Lower leg skin (tissue), 4 donors: ENCODE measurements around the gene TYSND1. TPM values are rescaled to one million over a fixed set of nuclear protein-coding genes. Genes with fewer than 3 reads are reported as not detected.

Source experiments
- DNase-seq, 2 donors: peaks; one replicate each; pipeline ENCODE4 v3.0.0-alpha.2; 2019; ENCODE audit warnings: low spot score in 2 of 2
- H3K4me3 ChIP-seq: fragments of 200-600 bp; sonication (generic); 2 replicates; pipeline ENCODE4 v1.5.1; 2017; ENCODE audit warnings: mild to moderate bottlenecking, low read depth; ENCODE audit not compliant: poor library complexity, severe bottlenecking
- CTCF ChIP-seq, 3 donors: fragments of 450-650 bp; IDR thresholded peaks; one replicate each; pipeline ENCODE4 v1.5.1; 2016; ENCODE audit warnings: antibody characterized with exemption in 3 of 3, mild to moderate bottlenecking in 3 of 3, moderate library complexity in 2 of 3
- POLR2A ChIP-seq, 2 donors: fragments of 450-650 bp; IDR thresholded peaks; one replicate each; pipeline ENCODE4 v1.6.1; 2016 to 2017; ENCODE audit warnings: antibody characterized with exemption in 2 of 2, mild to moderate bottlenecking in 1 of 2, moderate library complexity in 1 of 2
- WGBS, 2 donors: methylation state at CpG; one replicate each; pipeline ENCODE4 v1.1.5; 2018; 5-methylcytosine and 5-hydroxymethylcytosine counted together
- intact Hi-C: fragments of 100-400 bp; cut with DNase I; formaldehyde crosslinking; loops from one replicate; pipeline ENCODE4 v1.15.0; 2023; ENCODE audit warnings: low total_unique reads
- total RNA-seq, 4 donors: library from RNA; depleted of rRNA; stranded (reverse); fragments of >200 nt; gene quantifications; one replicate each; pipeline ENCODE4 v1.1.0, GENCODE V29; 2016

TYSND1 gene
- total RNA-seq, 4 donors from 2014 or later: 39.8 to 47.4 (median 45.4) TPM

GRCh38 chr10:70117646-70118045, 28.9 kb downstream of the TYSND1 start:
- 84 to 86% methylated on average over 7 to 10 of the region's 10 CpGs for WGBS, 2 donors
- intact Hi-C loops: no loop called here
- no peak overlapping the region for H3K4me3 ChIP-seq
- TF ChIP-seq POLR2A (IDR thresholded peaks at IDR 0.05): no peak
- TF ChIP-seq CTCF (IDR thresholded peaks at IDR 0.05): no peak
- no peak for DNase-seq

- WGBS, 2 donors: 49 to 50% methylated on average over 12 of the region's 12 CpGs
- TF ChIP-seq POLR2A (IDR thresholded peaks at IDR 0.05) (no peak), CTCF (IDR thresholded peaks at IDR 0.05) (peak in 1 of 3 donors; percentile 46)
- intact Hi-C loops: no loop called here
- DNase-seq: no peak
- no peak overlapping the region for H3K4me3 ChIP-seq
These were observed 30.4 kb downstream of the TYSND1 start for GRCh38 chr10:70115948-70116682.

GRCh38 chr10:70114902-70115301, 31.6 kb downstream of the TYSND1 start:
- no peak overlapping the region for H3K4me3 ChIP-seq
- no peak for TF ChIP-seq CTCF (IDR thresholded peaks at IDR 0.05)
- WGBS, 2 donors: 86 to 98% methylated on average over 13 to 15 of the region's 15 CpGs
- no peak for DNase-seq
- intact Hi-C loops: no loop called here

GRCh38 chr10:70112071-70112470, 34.4 kb downstream of the TYSND1 start:
- 94% methylated on average over 8 of the region's 8 CpGs for WGBS, 2 donors
- no peak for DNase-seq
- intact Hi-C loops: no loop called here
- H3K4me3 ChIP-seq: no peak overlapping the region
- no peak for TF ChIP-seq POLR2A (IDR thresholded peaks at IDR 0.05)
- no peak for TF ChIP-seq CTCF (IDR thresholded peaks at IDR 0.05)

- H3K4me3 ChIP-seq: no peak overlapping the region
- TF ChIP-seq POLR2A (IDR thresholded peaks at IDR 0.05): no peak
- TF ChIP-seq CTCF (IDR thresholded peaks at IDR 0.05): no peak
- intact Hi-C loops: no loop called here
- 94 to 95% methylated on average over 22 of the region's 22 CpGs for WGBS, 2 donors
- no peak for DNase-seq
These were observed 35.0 kb downstream of the TYSND1 start for GRCh38 chr10:70111496-70111895.
